ENCODE measurements around the gene TNNT2. TPM values are rescaled to one million over a fixed set of nuclear protein-coding genes. Genes with fewer than 3 reads are reported as not detected.
A peak's percentile ranks its signal among the peaks of the same experiment; 100 is the strongest.

The TNNT2 gene
- polyA plus RNA-seq, 12 donors = 582 to 1,903 (median 1,024) TPM

- no peak for DNase-seq
These were observed 58.8 kb downstream of the TNNT2 start for GRCh38 chr1:201318504-201319340.

- DNase-seq = no peak
These were observed 59.9 kb downstream of the TNNT2 start for GRCh38 chr1:201317551-201317950.

- DNase-seq = no peak
These were observed 60.9 kb downstream of the TNNT2 start for GRCh38 chr1:201316556-201316955.

GRCh38 chr1:201313086-201313485, 64.4 kb downstream of the TNNT2 start:
- DNase-seq = no peak

GRCh38 chr1:201312298-201312697, 65.2 kb downstream of the TNNT2 start:
- DNase-seq = no peak

GRCh38 chr1:201311356-201312011, 66.0 kb downstream of the TNNT2 start:
- DNase-seq = no peak

- DNase-seq = peak; percentile 49
These were observed 66.5 kb downstream of the TNNT2 start for GRCh38 chr1:201310986-201311355.

- peak; percentile 15 for DNase-seq
These were observed 67.1 kb downstream of the TNNT2 start for GRCh38 chr1:201310251-201310985.

GRCh38 chr1:201309416-201309815, 68.1 kb downstream of the TNNT2 start:
- peak; percentile 47 for DNase-seq

Other genes starting within 250 kb of the TNNT2 start
- 100 to 1,000 TPM in 1 of 12 donors, 10 to 100 TPM in 10, not detected in 1; 43.1 to 101 (median 54.1) TPM for gene TMEM9, start 223.2 kb downstream of the TNNT2 start, polyA plus RNA-seq (ENCODE audit: insufficient read length in 12 of 12)
- 1 to 10 TPM in 11 of 12 donors, not detected in 1; 1.1 to 6.1 (median 1.9) TPM for gene IGFN1, start 186.9 kb downstream of the TNNT2 start, polyA plus RNA-seq (ENCODE audit: insufficient read length in 12 of 12)
- gene PKP1, start 94.2 kb downstream of the TNNT2 start, polyA plus RNA-seq (ENCODE audit: insufficient read length in 12 of 12) = 100 to 1,000 TPM in 1 of 12 donors, 10 to 100 TPM in 3, 1 to 10 TPM in 7, not detected in 1; 3.8 to 125 (median 6.6) TPM
- gene LAD1, start 21.6 kb upstream of the TNNT2 start, polyA plus RNA-seq (ENCODE audit: insufficient read length in 12 of 12) = 10 to 100 TPM in 10 of 12 donors, 1 to 10 TPM in 1, not detected in 1; 9.6 to 50.4 (median 13.8) TPM
- gene TNNI1, start 44.0 kb upstream of the TNNT2 start, polyA plus RNA-seq (ENCODE audit: insufficient read length in 12 of 12) = 1,000 to 10,000 TPM in 10 of 12 donors, 100 to 1,000 TPM in 2; 589 to 2,422 (median 1,632) TPM
- gene PHLDA3, start 91.5 kb upstream of the TNNT2 start, polyA plus RNA-seq (ENCODE audit: insufficient read length in 12 of 12) = 10 to 100 TPM in 11 of 12 donors, not detected in 1; 13.6 to 22.5 (median 16.8) TPM
- gene CSRP1, start 129.4 kb upstream of the TNNT2 start, polyA plus RNA-seq (ENCODE audit: insufficient read length in 12 of 12) = 100 to 1,000 TPM in 1 of 12 donors, 10 to 100 TPM in 10, not detected in 1; 32.3 to 119 (median 37.6) TPM
- 10 to 100 TPM in 11 of 12 donors, not detected in 1; 18.7 to 41.1 (median 25.9) TPM for gene NAV1, start 161.4 kb upstream of the TNNT2 start, polyA plus RNA-seq (ENCODE audit: insufficient read length in 12 of 12)

Data from muscle of arm (tissue), 12 donors.